HG03432 (cell line): ENCODE data around the gene MEA1.
A peak's percentile ranks its signal among the peaks of the same experiment; 100 is the strongest.

Experiments
- ATAC-seq: cut with Tn5 transposase; IDR thresholded peaks from one replicate; pipeline ENCODE4 v1.9.1; 2021; ENCODE audit warnings: mild to moderate bottlenecking, moderate library complexity; ENCODE audit not compliant: unreplicated experiment

Gene MEA1

DNA sequence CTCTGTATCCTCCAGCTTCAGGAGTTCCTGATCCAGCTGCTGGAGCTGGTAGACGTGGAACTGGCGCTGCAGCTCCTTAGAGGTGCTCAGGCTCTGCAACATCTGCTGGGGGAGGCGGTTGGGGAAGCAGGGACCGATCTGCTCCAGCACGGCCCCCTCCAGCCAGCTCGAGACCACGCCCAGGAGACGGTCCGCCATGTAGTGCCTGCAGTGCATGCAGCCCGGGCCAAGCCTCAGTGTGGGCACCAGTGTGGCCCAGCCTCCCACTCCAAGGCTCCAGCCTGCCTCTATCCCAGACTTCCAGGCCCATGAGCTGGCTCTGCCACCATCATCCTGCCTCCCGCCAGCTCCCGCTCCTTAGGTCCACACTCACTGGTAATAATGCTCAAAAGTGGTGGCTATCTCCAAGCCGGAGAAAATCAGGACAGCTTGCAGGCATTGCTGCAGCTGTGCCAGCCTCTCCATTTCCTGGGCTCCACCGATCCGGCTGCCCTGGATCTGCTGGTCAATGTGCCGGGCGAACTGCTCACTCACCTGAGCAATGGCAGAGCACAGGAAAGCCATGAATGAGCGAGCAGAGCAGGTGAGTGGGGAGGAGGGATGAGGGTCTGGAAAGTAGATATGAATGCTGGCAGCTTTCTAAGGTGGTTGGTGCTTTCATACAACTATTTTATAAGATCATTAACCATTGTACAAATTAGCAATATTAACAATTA lies 27.0 kb upstream of the MEA1 start:
- no peak for ATAC-seq

GRCh38 chr6:43038727-43039126 lies 25.0 kb upstream of the MEA1 start:
- ATAC-seq = no peak

GRCh38 chr6:43037706-43038105 lies 24.0 kb upstream of the MEA1 start:
- ATAC-seq = no peak

GRCh38 chr6:43037197-43037596 lies 23.5 kb upstream of the MEA1 start:
- ATAC-seq = no peak

DNA sequence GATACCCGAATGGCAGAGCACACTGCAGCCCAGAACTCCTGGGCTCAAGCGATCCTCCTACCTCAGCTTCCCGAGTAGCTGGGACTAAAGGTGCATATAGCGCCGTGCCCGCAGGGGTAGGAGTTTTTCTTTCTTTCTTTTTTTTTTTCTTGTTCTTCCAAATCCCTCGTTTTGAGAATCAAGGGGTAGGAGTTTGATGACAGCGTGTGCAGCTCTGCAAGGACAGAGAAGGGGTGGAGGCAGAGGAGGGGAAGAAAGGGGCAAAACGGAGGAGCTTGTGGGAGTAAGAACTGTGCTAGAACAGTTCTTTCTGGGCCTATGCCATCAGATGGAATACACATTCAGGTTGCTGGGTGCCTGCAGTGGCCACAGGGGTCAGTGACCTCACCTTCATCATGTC lies 23.0 kb upstream of the MEA1 start:
- no peak for ATAC-seq

DNA sequence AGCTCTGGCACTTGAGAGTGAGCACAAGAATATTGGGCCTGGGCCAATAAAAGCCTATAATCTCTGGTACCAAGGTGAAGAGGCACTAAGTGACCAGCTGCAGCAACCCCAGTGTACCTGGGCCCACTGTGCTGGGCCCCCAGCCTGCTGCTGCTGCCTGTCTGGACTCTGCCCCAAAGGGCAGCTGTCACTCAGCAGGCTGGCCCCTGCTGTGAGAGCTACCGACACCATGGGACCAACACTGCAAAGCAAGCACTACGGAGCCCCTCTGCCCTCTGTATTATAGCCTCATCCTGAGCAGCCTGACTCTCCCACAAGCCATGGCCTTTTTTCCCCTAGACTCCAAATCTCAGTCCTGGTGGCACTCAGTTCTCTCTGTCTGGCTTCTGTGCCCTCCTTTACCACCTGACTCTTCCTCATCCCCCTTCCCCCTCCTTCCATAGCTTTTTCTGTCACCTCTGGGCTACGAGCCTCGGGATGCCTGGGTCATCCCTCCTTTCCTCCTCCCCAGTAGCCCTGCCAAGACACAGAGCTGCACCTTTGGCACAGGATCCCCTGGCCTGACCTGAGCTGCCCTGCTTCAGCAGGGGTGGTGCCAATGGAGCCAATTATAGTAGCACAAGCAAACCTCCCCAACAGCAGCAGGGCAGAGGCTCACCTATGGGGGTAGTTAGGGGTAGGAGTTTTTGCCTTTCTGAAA lies 21.9 kb upstream of the MEA1 start:
- no peak for ATAC-seq

DNA sequence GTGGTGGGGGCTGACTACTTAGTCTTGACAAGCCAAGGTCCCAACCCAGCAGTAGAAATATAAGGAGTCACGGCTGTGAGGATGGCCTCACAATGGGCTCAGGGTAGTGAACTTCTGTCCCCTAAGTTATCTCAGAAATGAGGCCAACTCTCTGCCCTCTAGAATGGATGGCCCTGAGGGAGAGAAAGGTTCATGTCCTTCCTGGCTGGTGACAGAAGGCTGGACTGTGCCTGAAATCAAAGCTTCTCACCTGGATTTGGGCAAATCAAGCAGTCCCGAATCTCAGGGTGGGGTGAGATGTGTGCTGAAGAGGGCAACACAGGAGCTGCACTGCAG lies 20.4 kb upstream of the MEA1 start:
- ATAC-seq = no peak

DNA sequence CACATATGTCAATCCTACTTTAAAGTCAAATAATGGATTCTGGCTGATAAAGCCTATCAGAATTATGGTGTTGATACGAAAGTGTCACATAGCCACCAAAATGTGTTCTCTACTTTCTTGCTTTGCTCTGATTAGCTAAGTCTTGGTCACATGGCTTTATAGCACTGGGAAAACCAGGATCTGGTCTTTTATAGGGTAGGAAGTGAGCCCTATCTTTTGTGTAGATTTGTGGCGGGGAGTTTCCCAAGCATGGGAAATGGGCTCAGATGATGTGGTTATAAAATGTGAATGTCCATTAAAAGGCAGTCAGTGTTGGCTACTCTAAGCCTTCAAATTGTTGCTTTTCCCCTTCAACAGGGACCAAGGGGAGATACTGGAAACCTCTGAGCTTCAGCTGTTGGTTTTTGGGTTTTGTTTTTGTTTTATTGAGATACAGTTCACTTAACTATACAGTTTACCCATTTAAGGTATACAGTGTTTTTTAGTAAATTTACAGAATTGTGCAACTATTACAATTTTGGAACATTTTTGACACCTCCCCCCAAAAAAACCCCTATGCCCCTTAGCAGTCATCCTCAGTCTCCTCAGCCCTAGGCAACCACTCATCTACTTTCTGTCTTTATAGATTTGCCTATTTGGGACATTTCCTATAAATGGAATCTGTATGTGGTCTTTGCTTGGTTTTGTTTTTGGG lies 19.9 kb upstream of the MEA1 start:
- ATAC-seq = no peak

DNA sequence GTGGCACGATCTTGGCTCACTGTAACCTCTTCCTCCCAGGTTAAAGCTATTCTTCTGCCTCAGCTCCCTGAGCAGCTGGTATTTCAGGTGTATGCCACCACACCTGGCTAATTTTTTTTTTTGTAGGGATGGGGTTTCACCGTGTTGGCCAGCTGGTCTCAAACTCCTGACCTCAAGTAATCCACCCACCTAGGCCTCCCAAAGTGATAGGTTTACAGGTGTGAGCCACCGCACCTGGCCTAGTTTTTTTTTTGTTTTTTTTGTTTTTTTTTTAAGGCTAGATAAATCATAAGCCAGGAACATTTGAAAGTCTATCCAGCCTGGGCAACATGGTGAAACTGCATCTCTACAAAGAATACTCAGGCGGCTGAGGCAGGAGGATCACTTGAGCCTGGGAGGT lies 18.6 kb upstream of the MEA1 start:
- ATAC-seq = no peak

GRCh38 chr6:43029120-43029519 lies 15.4 kb upstream of the MEA1 start:
- no peak for ATAC-seq

DNA sequence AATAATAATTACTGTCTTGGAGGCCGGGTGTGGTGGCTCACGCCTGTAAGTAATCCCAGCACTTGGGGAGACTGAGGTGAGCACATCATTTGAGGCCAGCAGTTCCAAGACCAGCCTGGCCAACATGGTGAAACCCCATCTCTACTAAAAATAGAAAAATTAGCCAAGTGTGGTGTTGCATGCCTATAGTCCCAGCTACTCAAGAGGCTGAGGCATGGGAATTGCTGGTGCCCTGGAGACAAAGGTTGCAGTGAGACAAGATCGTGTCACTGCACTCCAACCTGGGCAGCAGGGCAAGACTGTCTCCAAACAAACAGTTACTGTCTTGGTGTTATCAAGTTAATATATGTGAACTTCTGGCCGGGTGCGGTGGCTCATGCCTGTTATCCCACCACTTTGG lies 12.6 kb upstream of the MEA1 start:
- ATAC-seq = no peak

GRCh38 chr6:43024436-43024835 lies 10.7 kb upstream of the MEA1 start:
- no peak for ATAC-seq

DNA sequence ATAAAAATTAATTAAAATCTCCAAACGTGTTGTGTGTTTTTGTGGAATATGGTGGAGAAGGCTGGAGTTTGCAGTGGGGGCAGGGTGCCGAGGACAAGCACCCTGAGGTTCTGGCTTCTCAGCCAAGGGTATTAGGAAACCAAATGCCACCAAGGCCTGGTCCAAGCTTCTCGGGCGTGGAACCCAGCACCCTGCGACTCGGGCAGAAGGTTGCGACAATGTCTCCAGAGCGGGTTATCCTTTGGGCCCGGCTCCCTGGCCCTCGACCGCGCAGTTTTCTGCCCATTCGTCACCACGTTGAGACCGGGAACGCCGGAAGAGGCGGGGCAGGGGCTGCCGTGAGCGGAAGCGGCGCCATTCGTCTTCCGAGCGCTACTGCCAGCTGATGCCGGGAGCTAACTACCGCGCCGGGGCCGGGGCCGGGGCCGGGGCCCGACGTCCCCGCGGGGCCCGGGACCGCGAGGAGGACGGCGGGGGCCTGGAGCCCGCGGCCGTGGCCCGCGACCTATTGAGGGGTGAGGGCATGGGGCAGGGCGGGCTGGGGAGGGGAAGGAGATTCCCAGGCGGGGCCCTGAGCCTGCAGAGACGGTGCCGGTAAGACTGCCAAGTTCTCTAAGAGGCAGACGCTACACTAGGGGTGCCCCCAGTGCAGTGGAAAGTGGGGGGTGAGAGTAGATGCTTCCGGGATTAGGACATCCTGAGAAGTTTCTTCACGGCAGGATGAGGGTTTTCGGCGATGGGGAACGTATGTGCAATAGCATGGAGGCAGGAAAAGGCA lies 7.7 kb upstream of the MEA1 start, which contains the start of gene RRP36:
RRP36 (plus strand) TSS at position 354 of the 778 bp plus-strand sequence; CDS start at position 386, 32 bp downstream.
- ATAC-seq = peak; percentile 78

DNA sequence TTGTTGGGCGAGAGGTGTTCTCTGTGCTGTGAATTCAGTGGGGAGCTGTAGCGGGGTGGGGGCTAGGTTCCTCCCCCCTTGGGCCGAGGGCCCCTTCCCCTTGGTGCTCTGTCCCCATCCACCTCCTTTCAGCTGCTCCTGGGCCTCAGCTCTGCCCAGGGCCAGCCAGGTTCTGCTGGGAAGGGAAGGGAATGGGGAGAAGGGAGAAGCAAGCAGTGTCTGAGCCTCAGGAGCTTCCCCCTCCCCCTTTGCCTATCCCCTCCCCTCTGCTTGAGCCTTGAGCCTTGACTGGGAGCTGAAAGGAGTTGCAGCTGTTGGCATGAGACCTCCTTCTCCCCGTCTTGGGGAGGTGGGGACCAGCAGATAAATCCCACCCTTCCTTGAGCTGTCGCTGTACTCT lies 7.1 kb upstream of the MEA1 start:
- no peak for ATAC-seq

GRCh38 chr6:43020052-43020705 lies 6.4 kb upstream of the MEA1 start:
- ATAC-seq = no peak

- no peak for ATAC-seq
These were observed 5.4 kb upstream of the MEA1 start for GRCh38 chr6:43019152-43019551.

GRCh38 chr6:43016943-43017334 lies 3.2 kb upstream of the MEA1 start:
- no peak for ATAC-seq

GRCh38 chr6:43016176-43016942 lies 2.6 kb upstream of the MEA1 start:
- no peak for ATAC-seq

- no peak for ATAC-seq
These were observed 726 bp upstream of the MEA1 start for GRCh38 chr6:43014434-43014909.
